HepG2 (cell line): Measurements from ENCODE around the gene SMIM13. TPM values are rescaled to one million over a fixed set of nuclear protein-coding genes. Genes with fewer than 3 reads are reported as not detected.

Source experiments
- ATAC-seq: fragments of 200-7000 bp; cut with Tn5 transposase; 3 replicates; pipeline ENCODE4 v1.9.1; 2020; ENCODE audit warnings: mild to moderate bottlenecking, moderate library complexity
- BruUV-seq: library from RNA; stranded (reverse); fragments of 400-500 nt; replicated peaks from 2 replicates; lab custom pipeline; 2021; lab: Mats Ljungman, UMichigan
- CTCF ChIA-PET: fragments of 300-600 bp; formaldehyde crosslinking; extraction: SDS; loops from one replicate; lab custom pipeline; 2021; ENCODE audit warnings: low total read pairs, inconsistent platforms, low intra/inter-chr PET ratio; lab: Yijun Ruan, JAX
- POLR2A ChIA-PET: fragments of 350-600 bp; sonication (Branson Sonifier 250); formaldehyde crosslinking; loops from one replicate; lab custom pipeline; 2020; ENCODE audit warnings: antibody characterized with exemption, inconsistent platforms; lab: Yijun Ruan, JAX
- DNase-seq: peaks from one replicate; pipeline ENCODE4 v3.0.0-alpha.2; 2015; ENCODE audit warnings: low spot score
- FAIRE-seq: peaks from 3 replicates; lab custom pipeline; 2011; peaks lifted over from hg19 to GRCh38; lab: Jason Lieb, UNC
- H2AFZ ChIP-seq: one replicate; pipeline ENCODE4 v1.6.1; 2011; ENCODE audit warnings: low read length, inconsistent platforms
- H3K27ac ChIP-seq: fragments of 300-600 bp; 3 replicates; pipeline ENCODE4 v1.8.0; 2011; ENCODE audit warnings: mixed run types, mild to moderate bottlenecking, mixed read lengths, low read length, inconsistent platforms; ENCODE audit not compliant: insufficient read depth; ENCODE audit errors: extremely low read length
- H3K27me3 ChIP-seq, 2 experiments: fragments of 200-600 bp in 1 of 2; 2 replicates in 1 of 2; 3 replicates in 1 of 2; pipeline versions ENCODE4 v1.6.0 to v1.8.0; 2011; ENCODE audit warnings: low read length in 2 of 2, mild to moderate bottlenecking in 2 of 2, moderate library complexity in 2 of 2, inconsistent platforms in 1 of 2; ENCODE audit not compliant: insufficient read depth in 2 of 2, control insufficient read depth in 1 of 2
- H3K36me3 ChIP-seq, 2 experiments: fragments of 200-600 bp in 1 of 2; replicated peaks in 1 of 2; 2 replicates in 1 of 2; 3 replicates in 1 of 2; pipeline versions ENCODE4 v1.5.1 to v1.8.0; 2011; ENCODE audit warnings: low read length in 2 of 2, inconsistent platforms in 1 of 2; ENCODE audit not compliant: insufficient read depth in 2 of 2, control insufficient read depth in 1 of 2
- H3K4me1 ChIP-seq: 2 replicates; pipeline ENCODE4 v1.5.1; 2012; ENCODE audit warnings: low read length, inconsistent platforms; ENCODE audit not compliant: insufficient read depth
- H3K4me2 ChIP-seq: 2 replicates; pipeline ENCODE4 v1.6.0; 2011; ENCODE audit warnings: low read depth, low read length, inconsistent platforms
- H3K4me3 ChIP-seq, 3 experiments: fragments of 200-600 bp in 1 of 3; sonication (generic), shearing (Covaris generic) in 1 of 3; replicated peaks in 1 of 3; 2 replicates each; pipeline ENCODE4 v1.5.1; 2011 to 2016; ENCODE audit warnings: low read length in 3 of 3, inconsistent platforms in 2 of 3, low read depth in 2 of 3, mild to moderate bottlenecking in 2 of 3, control low read depth in 1 of 3, mixed read lengths in 1 of 3; ENCODE audit not compliant: insufficient read depth in 1 of 3
- H3K79me2 ChIP-seq: one replicate; pipeline ENCODE4 v1.6.1; 2011; ENCODE audit warnings: low read length, inconsistent platforms; ENCODE audit not compliant: insufficient read depth
- H3K9ac ChIP-seq: 2 replicates; pipeline ENCODE4 v1.6.0; 2011; ENCODE audit warnings: mild to moderate bottlenecking, low read depth, low read length, inconsistent platforms; ENCODE audit not compliant: insufficient read depth
- H3K9me3 ChIP-seq: 2 replicates; pipeline ENCODE4 v1.5.1; 2012; ENCODE audit warnings: mild to moderate bottlenecking, low read length
- H4K20me1 ChIP-seq: 2 replicates; pipeline ENCODE4 v1.6.0; 2011; ENCODE audit warnings: inconsistent platforms, mild to moderate bottlenecking, low read length, moderate library complexity; ENCODE audit not compliant: insufficient read depth
- ADNP ChIP-seq: sonication (generic); formaldehyde crosslinking; IDR thresholded peaks from 2 replicates; pipeline ENCODE4 v1.4.0; 2020; ENCODE audit warnings: missing genetic modification reagents
- ARNT ChIP-seq: fragments of 450-650 bp; IDR thresholded peaks from 2 replicates; pipeline ENCODE4 v1.6.1; 2017
- CSRNP2 ChIP-seq: sonication (generic); formaldehyde crosslinking; conservative IDR thresholded peaks from 2 replicates; pipeline ENCODE4 v1.8.0; 2022; ENCODE audit warnings: low read depth, missing genetic modification reagents
- DBP ChIP-seq: sonication (generic); formaldehyde crosslinking; IDR thresholded peaks from 2 replicates; pipeline ENCODE4 v1.4.0; 2020; ENCODE audit warnings: missing genetic modification reagents; ENCODE audit errors: not compliant biosample characterization
- DNMT1 ChIP-seq: sonication (generic); formaldehyde crosslinking; IDR thresholded peaks from 2 replicates; pipeline ENCODE4 v1.5.1; 2020; ENCODE audit warnings: mild to moderate bottlenecking, missing genetic modification reagents
- ELF4 ChIP-seq: sonication (generic); formaldehyde crosslinking; IDR thresholded peaks from 2 replicates; pipeline ENCODE4 v1.5.0; 2020; ENCODE audit warnings: missing genetic modification reagents, mild to moderate bottlenecking, moderate library complexity, borderline replicate concordance
- LRRFIP1 ChIP-seq: sonication (generic); formaldehyde crosslinking; conservative IDR thresholded peaks from 2 replicates; pipeline ENCODE4 v1.4.0; 2020; ENCODE audit warnings: missing genetic modification reagents
- NFKB2 ChIP-seq: sonication (generic); formaldehyde crosslinking; IDR thresholded peaks from 2 replicates; pipeline ENCODE4 v1.4.0; 2020; ENCODE audit warnings: missing genetic modification reagents, borderline replicate concordance
- NR0B2 ChIP-seq: sonication (generic); formaldehyde crosslinking; IDR thresholded peaks from 2 replicates; pipeline ENCODE4 v1.4.0; 2020; ENCODE audit warnings: mild to moderate bottlenecking, missing genetic modification reagents
- PCBP1 ChIP-seq: fragments of 200-400 bp; formaldehyde crosslinking; IDR thresholded peaks from 2 replicates; pipeline ENCODE4 v1.6.1; 2017; ENCODE audit warnings: mild to moderate bottlenecking, low read depth, low read length, borderline replicate concordance
- RXRA ChIP-seq: sonication (generic); formaldehyde crosslinking; IDR thresholded peaks from 2 replicates; pipeline ENCODE4 v1.5.1; 2020; ENCODE audit warnings: missing genetic modification reagents
- SSRP1 ChIP-seq: IDR thresholded peaks from 2 replicates; pipeline ENCODE4 v1.6.1; 2016; ENCODE audit warnings: control low read depth
- STAT6 ChIP-seq: sonication (generic); formaldehyde crosslinking; IDR thresholded peaks from 2 replicates; pipeline ENCODE4 v1.4.0; 2020; ENCODE audit warnings: missing genetic modification reagents, mild to moderate bottlenecking, borderline replicate concordance
- THYN1 ChIP-seq: sonication (generic); formaldehyde crosslinking; IDR thresholded peaks from 2 replicates; pipeline ENCODE4 v1.8.1; 2023; ENCODE audit warnings: low read depth, mild to moderate bottlenecking, moderate library complexity, missing genetic modification reagents, borderline replicate concordance
- ZNF33B ChIP-seq: sonication (generic); formaldehyde crosslinking; IDR thresholded peaks from 2 replicates; pipeline ENCODE4 v1.5.1; 2020; ENCODE audit warnings: mild to moderate bottlenecking, missing genetic modification reagents
- ZNF44 ChIP-seq: sonication (generic); formaldehyde crosslinking; IDR thresholded peaks from 2 replicates; pipeline ENCODE4 v1.5.1; 2020; ENCODE audit warnings: mild to moderate bottlenecking, missing genetic modification reagents
- ZNF616 ChIP-seq: sonication (generic); formaldehyde crosslinking; IDR thresholded peaks from 2 replicates; pipeline ENCODE4 v1.5.0; 2020; ENCODE audit warnings: low read depth, mild to moderate bottlenecking, missing genetic modification reagents
- in situ Hi-C: cut with HindIII; loops from 2 replicates; pipeline ENCODE4 v1.10.0; 2017; ENCODE audit warnings: low pct_unique_long_range_greater_than_20kb; ENCODE audit not compliant: extremely low pct_ligation_motif_present
- intact Hi-C: fragments of 100-400 bp; cut with micrococcal nuclease; formaldehyde crosslinking; loops from one replicate; pipeline ENCODE4 v1.10.0; 2022; ENCODE audit not compliant: unreplicated experiment
- polyA plus RNA-seq, 8 experiments: library from polyadenylated mRNA; depleted of rRNA in 3 of 8; stranded (reverse) in 7 of 8; unstranded in 1 of 8; fragments of >200 nt; fragmentation: Illumina TruSeq in 4 of 8; extraction: Trizol in 4 of 8; gene quantifications; 2 replicates each; pipeline versions ENCODE4 v1.2.1 to v1.2.3, GENCODE V29; 2011 to 2016; ENCODE audit warnings: low read depth in 4 of 8, missing spikeins in 1 of 8, mixed read lengths in 1 of 8; ENCODE audit not compliant: insufficient read depth in 1 of 8
- total RNA-seq, 5 experiments: library from RNA; depleted of rRNA; stranded (reverse); fragments of >200 nt; fragmentation: Illumina TruSeq; extraction: Trizol; gene quantifications; 2 replicates each; pipeline ENCODE4 v1.2.3, GENCODE V29; 2016; ENCODE audit warnings: low read depth in 1 of 5

SMIM13 gene
- total and polyA plus RNA-seq, 2 of the 13 experiments (the other 11 are each of a cell fraction or from before 2014, with no cell fraction given) = 2.7 to 10.2 TPM

GRCh38 chr6:11151488-11151887, 57.9 kb downstream of the SMIM13 start (continued):
- TF ChIP-seq STAT6 = no peak
- TF ChIP-seq PCBP1 = no peak
- TF ChIP-seq ZNF616 (CRISPR knock-in tag) = no peak
- TF ChIP-seq NFKB2 (CRISPR knock-in tag) = no peak
- TF ChIP-seq, all 625 proteins: peak for 0

GRCh38 chr6:11152581-11152980, 58.9 kb downstream of the SMIM13 start:
- DNase-seq (no peak), ATAC-seq (no peak), FAIRE-seq (no peak)
- Histone ChIP-seq H3K4me2 (no peak overlapping the region), H3K9ac (no peak overlapping the region), H3K4me3 (no peak overlapping the region), H3K4me1 (no peaks in the 10 kb centered on the region), H3K27me3 (no peaks in the 10 kb centered on the region), H3K9me3 (no peaks in the 10 kb centered on the region), H3K27ac (no peak overlapping the region), H4K20me1 (no peaks in the 10 kb centered on the region), H2AFZ (no peak overlapping the region), H3K36me3 (no peaks in the 10 kb centered on the region), H3K79me2 (no peaks in the 10 kb centered on the region)
- in situ Hi-C loops = no loop called here
- no TSS peak for BruUV-seq
- ChIA-PET POLR2A (no interaction called here), CTCF (no interaction called here)
- intact Hi-C loops = no loop called here
- no peak for TF ChIP-seq CSRNP2 (CRISPR knock-in tag)
- TF ChIP-seq SSRP1 = no peak
- TF ChIP-seq LRRFIP1 (CRISPR knock-in tag) = no peak
- TF ChIP-seq THYN1 (CRISPR knock-in tag) = no peak
- TF ChIP-seq ZNF33B (CRISPR knock-in tag) = no peak
- TF ChIP-seq ADNP = no peak
- no peak for TF ChIP-seq ARNT
- TF ChIP-seq NR0B2 (CRISPR knock-in tag) = no peak
- TF ChIP-seq DBP (CRISPR knock-in tag) = no peak
- TF ChIP-seq ELF4 (CRISPR knock-in tag) = no peak
- no peak for TF ChIP-seq ZNF44
- TF ChIP-seq RXRA (CRISPR knock-in tag) = no peak
- TF ChIP-seq DNMT1 (CRISPR knock-in tag) = no peak
